HEK293 (cell line): ENCODE data around the gene TOX4.

Source experiments
- BCL11A ChIP-seq: fragments of 450-650 bp; formaldehyde crosslinking; IDR thresholded peaks from 2 replicates; pipeline ENCODE4 v1.5.1; 2016; ENCODE audit warnings: low read depth, missing biosample characterization, missing genetic modification characterization
- HOXC10 ChIP-seq: sonication (generic); formaldehyde crosslinking; IDR thresholded peaks from 2 replicates; pipeline ENCODE4 v1.8.1; 2023; ENCODE audit warnings: mild to moderate bottlenecking, missing genetic modification reagents
- KLF16 ChIP-seq: fragments of 450-650 bp; formaldehyde crosslinking; IDR thresholded peaks from 2 replicates; pipeline ENCODE4 v1.5.1; 2017; ENCODE audit warnings: missing biosample characterization, missing genetic modification characterization
- MZF1 ChIP-seq: fragments of 450-650 bp; formaldehyde crosslinking; IDR thresholded peaks from 2 replicates; pipeline ENCODE4 v1.5.1; 2017; ENCODE audit warnings: missing biosample characterization, missing genetic modification characterization, borderline replicate concordance
- PRDM1 ChIP-seq: fragments of 450-650 bp; formaldehyde crosslinking; IDR thresholded peaks from 2 replicates; pipeline ENCODE4; 2016; ENCODE audit warnings: missing biosample characterization, missing genetic modification characterization
- SCRT1 ChIP-seq: fragments of 450-650 bp; formaldehyde crosslinking; IDR thresholded peaks from 2 replicates; pipeline ENCODE4 v1.5.1; 2016; ENCODE audit warnings: missing biosample characterization, missing genetic modification characterization, borderline replicate concordance
- SP2 ChIP-seq: fragments of 450-650 bp; formaldehyde crosslinking; IDR thresholded peaks from 2 replicates; pipeline ENCODE4 v1.5.1; 2016; ENCODE audit warnings: missing biosample characterization, missing genetic modification characterization
- SP3 ChIP-seq: fragments of 450-650 bp; formaldehyde crosslinking; IDR thresholded peaks from 2 replicates; pipeline ENCODE4 v1.5.1; 2016; ENCODE audit warnings: missing biosample characterization, missing genetic modification characterization
- TCF7L2 ChIP-seq: IDR thresholded peaks from 2 replicates; pipeline ENCODE4 v1.6.1; 2011; ENCODE audit warnings: low read depth, mild to moderate bottlenecking, inconsistent platforms, low read length, moderate library complexity, borderline replicate concordance
- WT1 ChIP-seq: fragments of 450-650 bp; formaldehyde crosslinking; IDR thresholded peaks from 2 replicates; pipeline ENCODE4 v1.5.1; 2016; ENCODE audit warnings: missing biosample characterization, missing genetic modification characterization
- ZBTB48 ChIP-seq: fragments of 450-650 bp; formaldehyde crosslinking; IDR thresholded peaks from 2 replicates; pipeline ENCODE4 v1.5.1; 2016; ENCODE audit warnings: missing biosample characterization, missing genetic modification characterization
- ZBTB8A ChIP-seq: fragments of 450-650 bp; formaldehyde crosslinking; IDR thresholded peaks from 2 replicates; pipeline ENCODE4 v1.5.1; 2016; ENCODE audit warnings: missing biosample characterization, missing genetic modification characterization
- ZFP41 ChIP-seq: fragments of 450-650 bp; formaldehyde crosslinking; IDR thresholded peaks from 2 replicates; pipeline ENCODE4 v1.5.1; 2016; ENCODE audit warnings: missing biosample characterization, missing genetic modification characterization, borderline replicate concordance
- ZNF311 ChIP-seq: fragments of 450-650 bp; formaldehyde crosslinking; IDR thresholded peaks from 2 replicates; pipeline ENCODE4 v1.5.1; 2017; ENCODE audit warnings: missing biosample characterization, missing genetic modification characterization, borderline replicate concordance
- ZNF335 ChIP-seq: fragments of 450-650 bp; formaldehyde crosslinking; conservative IDR thresholded peaks from 2 replicates; pipeline ENCODE4 v1.5.1; 2016; ENCODE audit warnings: missing biosample characterization, missing genetic modification characterization
- ZNF426 ChIP-seq: fragments of 450-650 bp; formaldehyde crosslinking; IDR thresholded peaks from 2 replicates; pipeline ENCODE4 v1.5.1; 2017; ENCODE audit warnings: missing biosample characterization, missing genetic modification characterization, mild to moderate bottlenecking, inconsistent platforms, moderate library complexity
- ZNF561 ChIP-seq: fragments of 450-650 bp; IDR thresholded peaks from 2 replicates; pipeline ENCODE4 v1.5.1; 2018; ENCODE audit warnings: missing biosample characterization, missing genetic modification characterization, borderline replicate concordance
- ZNF571 ChIP-seq: fragments of 450-650 bp; formaldehyde crosslinking; IDR thresholded peaks from 2 replicates; pipeline ENCODE4 v1.5.0; 2017; ENCODE audit warnings: missing biosample characterization, missing genetic modification characterization
- ZSCAN23 ChIP-seq: fragments of 450-650 bp; formaldehyde crosslinking; IDR thresholded peaks from 2 replicates; pipeline ENCODE4 v1.5.1; 2016; ENCODE audit warnings: missing biosample characterization, missing genetic modification characterization
- TF ChIP-seq, protein P1 (sequence below): fragments of 450-650 bp; formaldehyde crosslinking; IDR thresholded peaks from 2 replicates; pipeline ENCODE4 v1.5.1; 2016; ENCODE audit warnings: missing biosample characterization, missing genetic modification characterization
- TF ChIP-seq, protein P2 (sequence below): fragments of 450-650 bp; formaldehyde crosslinking; optimal IDR thresholded peaks from 2 replicates; pipeline ENCODE3; 2016; ENCODE audit warnings: missing biosample characterization, mild to moderate bottlenecking, missing genetic modification characterization
- TF ChIP-seq, protein P3 (sequence below): fragments of 450-650 bp; formaldehyde crosslinking; IDR thresholded peaks from 2 replicates; pipeline ENCODE4 v1.5.1; 2016; ENCODE audit warnings: missing biosample characterization, missing genetic modification characterization
- TF ChIP-seq, protein P4 (sequence below): fragments of 450-650 bp; formaldehyde crosslinking; IDR thresholded peaks from 2 replicates; pipeline ENCODE4 v1.5.0; 2017; ENCODE audit warnings: missing biosample characterization, missing genetic modification characterization, borderline replicate concordance
- TF ChIP-seq, protein P5 (sequence below): fragments of 450-650 bp; formaldehyde crosslinking; IDR thresholded peaks from 2 replicates; pipeline ENCODE4 v1.5.1; 2016; ENCODE audit warnings: missing biosample characterization, missing genetic modification characterization
- TF ChIP-seq, protein P6 (sequence below): fragments of 450-650 bp; formaldehyde crosslinking; IDR thresholded peaks from 2 replicates; pipeline ENCODE4 v1.5.1; 2016; ENCODE audit warnings: missing biosample characterization, missing genetic modification characterization, borderline replicate concordance

Gene TOX4

DNA sequence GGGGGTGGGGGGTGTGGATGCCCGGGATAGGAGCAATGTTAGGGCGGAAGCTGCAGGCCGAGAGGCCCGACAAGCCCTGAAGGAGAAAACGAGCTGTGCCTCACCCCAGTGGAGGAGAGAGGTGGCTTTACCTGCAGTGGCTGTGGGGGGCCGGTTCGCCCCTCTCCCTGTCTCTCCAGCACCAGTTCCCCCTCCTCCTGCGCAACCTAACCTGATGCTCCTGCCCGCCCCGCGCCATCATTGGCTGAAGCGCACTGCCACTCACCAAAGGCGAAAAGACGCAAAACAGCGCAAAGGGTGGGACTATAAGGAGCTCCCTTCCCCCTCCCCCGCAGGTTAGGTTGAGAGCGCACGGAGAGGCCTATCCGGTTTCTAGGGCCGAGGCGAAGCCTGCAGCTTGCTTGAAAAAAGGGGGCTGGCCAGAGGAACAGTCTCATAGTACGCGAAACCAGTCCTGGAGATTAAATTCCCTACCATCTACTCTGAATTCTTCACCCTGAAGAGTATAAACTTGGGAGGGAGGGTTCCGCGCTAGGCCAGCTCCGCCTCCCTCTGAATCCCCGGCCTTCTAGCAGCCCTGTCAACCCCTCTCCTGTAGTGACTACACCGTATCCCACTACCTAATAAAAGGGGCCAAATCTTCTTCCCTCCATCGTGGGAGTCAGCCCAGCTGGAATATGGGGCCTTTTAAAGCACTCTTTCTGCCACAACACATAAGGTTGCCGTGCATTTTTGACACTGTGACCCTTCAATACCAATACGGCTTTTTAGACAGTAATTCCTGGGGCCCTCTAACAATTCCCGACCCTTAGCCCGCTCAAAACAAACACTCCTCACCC lies 39.7 kb upstream of the TOX4 start (continued):
- TF ChIP-seq SP2 (tag by site-specific recombination) (peak; percentile 97), KLF16 (tag by site-specific recombination) (peak; percentile 91), ZSCAN23 (no peak), ZBTB8A (tag by site-specific recombination) (0 out of 2 replicates have a peak, but pooled peaks have one; percentile 37), BCL11A (no peak), ZNF571 (tag by site-specific recombination) (no peak), SCRT1 (tag by site-specific recombination) (0 out of 2 replicates have a peak, but pooled peaks have one; percentile 19), ZNF311 (tag by site-specific recombination) (no peak), MZF1 (tag by site-specific recombination) (0 out of 2 replicates have a peak, but pooled peaks have one; percentile 27), SP3 (peak; percentile 96), HOXC10 (CRISPR knock-in tag) (no peak), ZNF335 (tag by site-specific recombination) (peak; percentile 53), WT1 (tag by site-specific recombination) (peak; percentile 32; the same call in 1 of the 2 replicates), ZBTB48 (tag by site-specific recombination) (peak; percentile 42; the same call in 1 of the 2 replicates), PRDM1 (tag by site-specific recombination) (no peak), ZFP41 (tag by site-specific recombination) (no peak), ZNF426 (tag by site-specific recombination) (no peak), ZNF561 (tag by site-specific recombination) (peak; percentile 81; the same call in 1 of the 2 replicates), TCF7L2 (no peak)
- TF ChIP-seq, protein P1, sequence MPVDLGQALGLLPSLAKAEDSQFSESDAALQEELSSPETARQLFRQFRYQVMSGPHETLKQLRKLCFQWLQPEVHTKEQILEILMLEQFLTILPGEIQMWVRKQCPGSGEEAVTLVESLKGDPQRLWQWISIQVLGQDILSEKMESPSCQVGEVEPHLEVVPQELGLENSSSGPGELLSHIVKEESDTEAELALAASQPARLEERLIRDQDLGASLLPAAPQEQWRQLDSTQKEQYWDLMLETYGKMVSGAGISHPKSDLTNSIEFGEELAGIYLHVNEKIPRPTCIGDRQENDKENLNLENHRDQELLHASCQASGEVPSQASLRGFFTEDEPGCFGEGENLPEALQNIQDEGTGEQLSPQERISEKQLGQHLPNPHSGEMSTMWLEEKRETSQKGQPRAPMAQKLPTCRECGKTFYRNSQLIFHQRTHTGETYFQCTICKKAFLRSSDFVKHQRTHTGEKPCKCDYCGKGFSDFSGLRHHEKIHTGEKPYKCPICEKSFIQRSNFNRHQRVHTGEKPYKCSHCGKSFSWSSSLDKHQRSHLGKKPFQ (tag by site-specific recombination): no peak
- TF ChIP-seq, protein P2, sequence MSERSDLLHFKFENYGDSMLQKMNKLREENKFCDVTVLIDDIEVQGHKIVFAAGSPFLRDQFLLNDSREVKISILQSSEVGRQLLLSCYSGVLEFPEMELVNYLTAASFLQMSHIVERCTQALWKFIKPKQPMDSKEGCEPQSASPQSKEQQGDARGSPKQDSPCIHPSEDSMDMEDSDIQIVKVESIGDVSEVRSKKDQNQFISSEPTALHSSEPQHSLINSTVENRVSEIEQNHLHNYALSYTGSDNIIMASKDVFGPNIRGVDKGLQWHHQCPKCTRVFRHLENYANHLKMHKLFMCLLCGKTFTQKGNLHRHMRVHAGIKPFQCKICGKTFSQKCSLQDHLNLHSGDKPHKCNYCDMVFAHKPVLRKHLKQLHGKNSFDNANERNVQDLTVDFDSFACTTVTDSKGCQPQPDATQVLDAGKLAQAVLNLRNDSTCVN (tag by site-specific recombination): peak; percentile 17
- TF ChIP-seq, protein P3, sequence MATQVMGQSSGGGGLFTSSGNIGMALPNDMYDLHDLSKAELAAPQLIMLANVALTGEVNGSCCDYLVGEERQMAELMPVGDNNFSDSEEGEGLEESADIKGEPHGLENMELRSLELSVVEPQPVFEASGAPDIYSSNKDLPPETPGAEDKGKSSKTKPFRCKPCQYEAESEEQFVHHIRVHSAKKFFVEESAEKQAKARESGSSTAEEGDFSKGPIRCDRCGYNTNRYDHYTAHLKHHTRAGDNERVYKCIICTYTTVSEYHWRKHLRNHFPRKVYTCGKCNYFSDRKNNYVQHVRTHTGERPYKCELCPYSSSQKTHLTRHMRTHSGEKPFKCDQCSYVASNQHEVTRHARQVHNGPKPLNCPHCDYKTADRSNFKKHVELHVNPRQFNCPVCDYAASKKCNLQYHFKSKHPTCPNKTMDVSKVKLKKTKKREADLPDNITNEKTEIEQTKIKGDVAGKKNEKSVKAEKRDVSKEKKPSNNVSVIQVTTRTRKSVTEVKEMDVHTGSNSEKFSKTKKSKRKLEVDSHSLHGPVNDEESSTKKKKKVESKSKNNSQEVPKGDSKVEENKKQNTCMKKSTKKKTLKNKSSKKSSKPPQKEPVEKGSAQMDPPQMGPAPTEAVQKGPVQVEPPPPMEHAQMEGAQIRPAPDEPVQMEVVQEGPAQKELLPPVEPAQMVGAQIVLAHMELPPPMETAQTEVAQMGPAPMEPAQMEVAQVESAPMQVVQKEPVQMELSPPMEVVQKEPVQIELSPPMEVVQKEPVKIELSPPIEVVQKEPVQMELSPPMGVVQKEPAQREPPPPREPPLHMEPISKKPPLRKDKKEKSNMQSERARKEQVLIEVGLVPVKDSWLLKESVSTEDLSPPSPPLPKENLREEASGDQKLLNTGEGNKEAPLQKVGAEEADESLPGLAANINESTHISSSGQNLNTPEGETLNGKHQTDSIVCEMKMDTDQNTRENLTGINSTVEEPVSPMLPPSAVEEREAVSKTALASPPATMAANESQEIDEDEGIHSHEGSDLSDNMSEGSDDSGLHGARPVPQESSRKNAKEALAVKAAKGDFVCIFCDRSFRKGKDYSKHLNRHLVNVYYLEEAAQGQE (tag by site-specific recombination): peak; percentile 65
- TF ChIP-seq, protein P4, sequence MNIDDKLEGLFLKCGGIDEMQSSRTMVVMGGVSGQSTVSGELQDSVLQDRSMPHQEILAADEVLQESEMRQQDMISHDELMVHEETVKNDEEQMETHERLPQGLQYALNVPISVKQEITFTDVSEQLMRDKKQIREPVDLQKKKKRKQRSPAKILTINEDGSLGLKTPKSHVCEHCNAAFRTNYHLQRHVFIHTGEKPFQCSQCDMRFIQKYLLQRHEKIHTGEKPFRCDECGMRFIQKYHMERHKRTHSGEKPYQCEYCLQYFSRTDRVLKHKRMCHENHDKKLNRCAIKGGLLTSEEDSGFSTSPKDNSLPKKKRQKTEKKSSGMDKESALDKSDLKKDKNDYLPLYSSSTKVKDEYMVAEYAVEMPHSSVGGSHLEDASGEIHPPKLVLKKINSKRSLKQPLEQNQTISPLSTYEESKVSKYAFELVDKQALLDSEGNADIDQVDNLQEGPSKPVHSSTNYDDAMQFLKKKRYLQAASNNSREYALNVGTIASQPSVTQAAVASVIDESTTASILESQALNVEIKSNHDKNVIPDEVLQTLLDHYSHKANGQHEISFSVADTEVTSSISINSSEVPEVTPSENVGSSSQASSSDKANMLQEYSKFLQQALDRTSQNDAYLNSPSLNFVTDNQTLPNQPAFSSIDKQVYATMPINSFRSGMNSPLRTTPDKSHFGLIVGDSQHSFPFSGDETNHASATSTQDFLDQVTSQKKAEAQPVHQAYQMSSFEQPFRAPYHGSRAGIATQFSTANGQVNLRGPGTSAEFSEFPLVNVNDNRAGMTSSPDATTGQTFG (tag by site-specific recombination): no peak
- TF ChIP-seq, protein P5, sequence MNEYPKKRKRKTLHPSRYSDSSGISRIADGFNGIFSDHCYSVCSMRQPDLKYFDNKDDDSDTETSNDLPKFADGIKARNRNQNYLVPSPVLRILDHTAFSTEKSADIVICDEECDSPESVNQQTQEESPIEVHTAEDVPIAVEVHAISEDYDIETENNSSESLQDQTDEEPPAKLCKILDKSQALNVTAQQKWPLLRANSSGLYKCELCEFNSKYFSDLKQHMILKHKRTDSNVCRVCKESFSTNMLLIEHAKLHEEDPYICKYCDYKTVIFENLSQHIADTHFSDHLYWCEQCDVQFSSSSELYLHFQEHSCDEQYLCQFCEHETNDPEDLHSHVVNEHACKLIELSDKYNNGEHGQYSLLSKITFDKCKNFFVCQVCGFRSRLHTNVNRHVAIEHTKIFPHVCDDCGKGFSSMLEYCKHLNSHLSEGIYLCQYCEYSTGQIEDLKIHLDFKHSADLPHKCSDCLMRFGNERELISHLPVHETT: peak; percentile 68; the same call in 1 of the 2 replicates
- TF ChIP-seq, protein P6, sequence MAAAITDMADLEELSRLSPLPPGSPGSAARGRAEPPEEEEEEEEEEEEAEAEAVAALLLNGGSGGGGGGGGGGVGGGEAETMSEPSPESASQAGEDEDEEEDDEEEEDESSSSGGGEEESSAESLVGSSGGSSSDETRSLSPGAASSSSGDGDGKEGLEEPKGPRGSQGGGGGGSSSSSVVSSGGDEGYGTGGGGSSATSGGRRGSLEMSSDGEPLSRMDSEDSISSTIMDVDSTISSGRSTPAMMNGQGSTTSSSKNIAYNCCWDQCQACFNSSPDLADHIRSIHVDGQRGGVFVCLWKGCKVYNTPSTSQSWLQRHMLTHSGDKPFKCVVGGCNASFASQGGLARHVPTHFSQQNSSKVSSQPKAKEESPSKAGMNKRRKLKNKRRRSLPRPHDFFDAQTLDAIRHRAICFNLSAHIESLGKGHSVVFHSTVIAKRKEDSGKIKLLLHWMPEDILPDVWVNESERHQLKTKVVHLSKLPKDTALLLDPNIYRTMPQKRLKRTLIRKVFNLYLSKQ (tag by site-specific recombination): 0 out of 2 replicates have a peak, but pooled peaks have one; percentile 6
